ENCODE data around the gene COL17A1.

- TF ChIP-seq CTCF (IDR thresholded peaks at IDR 0.05): no peak
- no peak for TF ChIP-seq ZFX (IDR thresholded peaks at IDR 0.05; ENCODE audit: borderline replicate concordance)
These were observed 8.9 kb downstream of the COL17A1 start for GRCh38 chr10:104076743-104077160.
